ENCODE measurements around the gene PRIM2. TPM values are rescaled to one million over a fixed set of nuclear protein-coding genes. Genes with fewer than 3 reads are reported as not detected.
"Not testable (repeated sequence)": the region's sequence is repeated elsewhere in the genome, so short reads cannot be mapped to it uniquely, and the experiment has no call there.

PRIM2 gene
- total RNA-seq, 2 experiments from 2014 or later = 47.2 to 48.7 TPM

DNA sequence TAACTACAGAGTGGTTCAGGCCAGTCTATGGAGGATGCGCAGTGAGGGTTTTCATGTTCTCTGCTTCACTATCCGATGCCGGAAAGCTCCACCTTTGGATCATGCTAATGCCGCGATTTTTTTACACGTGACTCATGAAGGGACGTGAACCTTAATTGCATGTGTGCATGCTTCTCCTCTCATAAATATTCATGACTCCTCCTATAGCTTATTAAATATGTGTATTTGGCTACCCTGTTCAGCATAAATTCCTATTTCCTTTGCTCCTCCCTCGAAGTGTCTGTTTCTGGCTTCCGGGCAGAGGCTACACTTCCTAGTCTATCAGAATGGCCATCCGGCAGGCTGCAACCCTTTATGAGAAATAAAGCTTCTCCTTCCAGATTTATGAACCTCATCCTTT is 185.0 kb downstream of the PRIM2 start:
- POLR2A ChIA-PET; H3K4me3 Mint-ChIP-seq; H3K27me3 Mint-ChIP-seq; intact Hi-C loops (cut with micrococcal nuclease); H3K9me3 Mint-ChIP-seq; CTCF ChIA-PET; DNase-seq; H3K36me3 Mint-ChIP-seq; H3K4me1 Mint-ChIP-seq (ENCODE audit: low read depth); H3K27ac Mint-ChIP-seq: not testable (repeated sequence)

DNA sequence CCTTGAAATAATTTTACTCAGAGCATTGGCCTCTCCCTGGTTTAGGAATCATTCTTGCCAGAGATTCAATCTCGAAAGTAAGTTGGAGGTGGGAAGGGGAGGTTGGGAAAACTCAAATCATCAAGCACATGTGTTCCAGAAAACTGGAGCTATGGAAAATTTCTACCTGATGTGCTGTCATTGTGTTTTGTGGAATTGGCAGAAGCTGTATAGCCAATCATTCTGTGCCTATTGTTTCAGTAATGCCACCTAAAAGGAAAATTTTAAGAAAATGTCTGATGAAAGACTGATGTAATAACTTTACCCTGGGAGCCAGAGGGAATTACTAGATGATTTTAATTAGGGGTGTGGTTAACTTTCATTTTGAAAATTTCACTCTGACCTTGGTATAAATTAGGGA is 187.8 kb downstream of the PRIM2 start:
- CTCF ChIA-PET; H3K4me3 Mint-ChIP-seq; DNase-seq; H3K27ac Mint-ChIP-seq; H3K4me1 Mint-ChIP-seq (ENCODE audit: low read depth); H3K27me3 Mint-ChIP-seq; H3K9me3 Mint-ChIP-seq; H3K36me3 Mint-ChIP-seq; POLR2A ChIA-PET; intact Hi-C loops (cut with micrococcal nuclease): not testable (repeated sequence)

GRCh38 chr6:57510390-57510789 is 193.0 kb downstream of the PRIM2 start:
- CTCF ChIA-PET; H3K9me3 Mint-ChIP-seq; H3K4me3 Mint-ChIP-seq; intact Hi-C loops (cut with micrococcal nuclease); POLR2A ChIA-PET; H3K27ac Mint-ChIP-seq; H3K4me1 Mint-ChIP-seq (ENCODE audit: low read depth); H3K36me3 Mint-ChIP-seq; H3K27me3 Mint-ChIP-seq; DNase-seq: not testable (repeated sequence)

- H3K4me3 Mint-ChIP-seq; H3K27ac Mint-ChIP-seq; H3K36me3 Mint-ChIP-seq; H3K4me1 Mint-ChIP-seq (ENCODE audit: low read depth); H3K27me3 Mint-ChIP-seq; CTCF ChIA-PET; DNase-seq; intact Hi-C loops (cut with micrococcal nuclease); POLR2A ChIA-PET; H3K9me3 Mint-ChIP-seq: not testable (repeated sequence)
Observed at GRCh38 chr6:57515171-57515570, 197.7 kb downstream of the PRIM2 start.

DNA sequence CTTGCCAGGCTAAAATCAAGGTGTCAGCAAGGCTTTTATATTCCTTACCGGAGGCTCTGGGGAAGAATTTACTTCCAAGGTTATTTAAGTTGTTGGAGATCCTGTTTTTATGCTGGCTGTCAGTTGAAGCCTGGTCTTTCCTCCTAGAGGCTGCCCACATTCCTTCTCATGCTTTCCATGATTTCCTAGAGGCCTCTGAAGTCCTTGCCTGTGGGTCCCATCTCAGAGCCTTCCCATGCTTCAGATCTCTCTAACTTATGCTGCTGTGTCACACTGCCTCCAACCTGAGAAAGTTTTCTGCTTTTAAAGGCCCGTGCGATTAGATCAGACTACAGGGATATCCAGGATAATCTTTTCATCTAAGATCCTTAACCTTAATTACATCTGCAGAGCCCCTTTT is 198.4 kb downstream of the PRIM2 start:
- H3K4me1 Mint-ChIP-seq (ENCODE audit: low read depth); H3K27ac Mint-ChIP-seq; DNase-seq; H3K27me3 Mint-ChIP-seq; POLR2A ChIA-PET; intact Hi-C loops (cut with micrococcal nuclease); H3K36me3 Mint-ChIP-seq; CTCF ChIA-PET; H3K9me3 Mint-ChIP-seq; H3K4me3 Mint-ChIP-seq: not testable (repeated sequence)

DNA sequence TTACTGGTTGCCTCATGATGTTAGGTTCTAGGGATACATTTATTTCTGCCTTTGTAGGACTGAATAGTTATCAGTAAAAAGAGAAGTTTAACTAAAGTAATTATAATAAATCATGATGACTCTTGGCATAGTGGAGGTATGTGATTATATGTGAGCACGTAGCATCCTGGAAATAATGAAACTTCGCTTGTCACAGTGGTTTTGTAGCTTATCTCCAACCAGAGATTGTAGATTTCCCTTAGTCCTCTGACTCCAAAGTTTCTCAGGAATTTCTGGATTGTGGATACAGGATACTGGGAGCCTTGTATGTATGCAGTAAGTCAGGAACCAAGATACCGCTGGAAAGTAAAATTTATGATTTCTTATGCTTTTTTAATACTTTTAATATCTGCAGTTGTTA is 199.3 kb downstream of the PRIM2 start:
- H3K9me3 Mint-ChIP-seq; POLR2A ChIA-PET; CTCF ChIA-PET; H3K27ac Mint-ChIP-seq; H3K4me3 Mint-ChIP-seq; DNase-seq; intact Hi-C loops (cut with micrococcal nuclease); H3K4me1 Mint-ChIP-seq (ENCODE audit: low read depth); H3K27me3 Mint-ChIP-seq; H3K36me3 Mint-ChIP-seq: not testable (repeated sequence)

DNA sequence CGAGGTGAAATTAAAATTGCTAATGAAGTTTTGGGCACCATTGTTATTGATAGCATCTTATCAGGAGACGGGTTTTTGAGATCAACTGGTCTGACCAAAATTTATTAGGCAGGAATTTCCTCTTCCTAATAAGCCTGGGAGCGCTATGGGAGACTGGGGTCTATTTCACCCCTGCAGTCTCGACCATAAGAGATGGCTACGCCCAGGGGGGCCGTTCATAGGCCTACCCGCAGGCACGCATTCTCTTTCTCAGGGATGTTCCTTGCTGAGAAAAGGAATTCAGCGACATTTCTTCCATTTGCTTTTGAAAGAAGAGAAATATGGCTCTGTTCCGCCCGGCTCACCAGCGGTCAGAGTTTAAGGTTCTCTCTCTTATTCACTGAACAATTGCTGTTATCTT is 201.8 kb downstream of the PRIM2 start:
- DNase-seq; H3K4me1 Mint-ChIP-seq (ENCODE audit: low read depth); H3K4me3 Mint-ChIP-seq; CTCF ChIA-PET; H3K27ac Mint-ChIP-seq; H3K36me3 Mint-ChIP-seq; H3K27me3 Mint-ChIP-seq; H3K9me3 Mint-ChIP-seq; intact Hi-C loops (cut with micrococcal nuclease); POLR2A ChIA-PET: not testable (repeated sequence)

- H3K4me1 Mint-ChIP-seq (ENCODE audit: low read depth); DNase-seq; H3K36me3 Mint-ChIP-seq; intact Hi-C loops (cut with micrococcal nuclease); H3K9me3 Mint-ChIP-seq; H3K27ac Mint-ChIP-seq; CTCF ChIA-PET; POLR2A ChIA-PET; H3K27me3 Mint-ChIP-seq; H3K4me3 Mint-ChIP-seq: not testable (repeated sequence)
Observed at GRCh38 chr6:57521085-57521484, 203.7 kb downstream of the PRIM2 start.

DNA sequence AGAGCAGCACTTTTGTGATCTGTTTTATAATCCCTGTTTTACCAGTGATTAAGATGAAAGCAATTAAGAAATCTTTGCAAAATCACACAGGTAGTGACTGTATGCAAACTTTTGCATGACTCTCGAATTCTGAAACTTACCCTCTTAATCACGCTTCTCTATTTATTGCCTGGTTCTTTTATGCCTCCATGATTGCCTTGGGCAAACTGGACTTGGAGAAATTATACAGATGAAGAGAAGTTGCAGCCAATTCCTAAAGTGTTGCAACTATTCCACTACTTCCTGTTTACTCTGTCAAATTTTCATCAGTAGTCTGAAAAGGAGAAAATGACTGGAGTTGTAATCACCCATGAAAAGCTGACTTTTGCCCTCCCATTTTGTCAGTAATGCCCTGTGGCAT is 205.8 kb downstream of the PRIM2 start:
- POLR2A ChIA-PET, H3K9me3 Mint-ChIP-seq: not testable (repeated sequence)

GRCh38 chr6:57529755-57530154 is 212.3 kb downstream of the PRIM2 start:
- H3K4me3 Mint-ChIP-seq; POLR2A ChIA-PET; H3K27ac Mint-ChIP-seq; CTCF ChIA-PET; H3K36me3 Mint-ChIP-seq; H3K9me3 Mint-ChIP-seq; H3K27me3 Mint-ChIP-seq; intact Hi-C loops (cut with micrococcal nuclease); H3K4me1 Mint-ChIP-seq (ENCODE audit: low read depth); DNase-seq: not testable (repeated sequence)

More for the DNA sequence above, 205.8 kb downstream of the PRIM2 start:
- intact Hi-C loops (cut with micrococcal nuclease); DNase-seq; H3K4me3 Mint-ChIP-seq; CTCF ChIA-PET; H3K36me3 Mint-ChIP-seq; H3K27me3 Mint-ChIP-seq; H3K27ac Mint-ChIP-seq; H3K4me1 Mint-ChIP-seq (ENCODE audit: low read depth): not testable (repeated sequence)

DNA sequence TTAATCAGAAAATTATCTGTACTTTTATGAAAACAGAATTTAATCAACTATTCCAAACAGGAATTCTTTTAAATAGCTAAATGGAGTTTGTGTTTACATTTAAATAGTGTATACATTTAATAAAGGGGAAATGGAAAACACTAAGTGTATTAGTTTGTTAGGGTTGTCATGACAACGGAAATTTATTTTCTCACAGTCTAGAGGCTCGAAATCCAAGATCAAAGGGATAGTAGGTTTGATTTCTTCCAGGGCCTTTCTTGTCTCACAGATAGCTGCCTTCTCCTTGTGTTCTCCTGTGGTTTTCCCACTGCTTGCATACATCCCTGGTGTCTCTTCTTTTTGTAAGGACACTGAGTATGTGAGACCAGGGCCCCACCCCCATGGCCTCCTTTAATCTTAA is 215.2 kb downstream of the PRIM2 start:
- H3K36me3 Mint-ChIP-seq; DNase-seq; intact Hi-C loops (cut with micrococcal nuclease); H3K9me3 Mint-ChIP-seq; POLR2A ChIA-PET; H3K4me3 Mint-ChIP-seq; CTCF ChIA-PET; H3K27ac Mint-ChIP-seq; H3K4me1 Mint-ChIP-seq (ENCODE audit: low read depth); H3K27me3 Mint-ChIP-seq: not testable (repeated sequence)

DNA sequence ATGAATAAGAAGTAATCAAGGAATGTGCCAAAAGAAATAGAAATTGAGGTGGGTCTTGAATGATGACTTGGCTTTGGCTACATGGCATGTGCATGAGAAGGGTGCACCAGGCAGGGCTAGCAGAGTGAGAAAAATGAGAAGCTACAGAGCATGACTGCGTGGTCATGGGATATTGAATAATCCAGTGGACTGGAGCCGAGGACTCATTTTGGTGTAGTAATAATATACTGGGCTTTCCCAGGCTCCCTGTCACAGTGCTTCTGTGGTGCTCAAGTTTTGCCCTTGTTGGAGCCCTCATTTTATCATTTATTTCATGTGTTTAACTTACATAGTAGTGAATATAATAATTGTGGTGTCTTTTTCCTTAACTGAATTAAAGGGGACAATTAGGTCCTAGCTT is 217.7 kb downstream of the PRIM2 start:
- H3K4me3 Mint-ChIP-seq; intact Hi-C loops (cut with micrococcal nuclease); CTCF ChIA-PET: not testable (repeated sequence)

DNA sequence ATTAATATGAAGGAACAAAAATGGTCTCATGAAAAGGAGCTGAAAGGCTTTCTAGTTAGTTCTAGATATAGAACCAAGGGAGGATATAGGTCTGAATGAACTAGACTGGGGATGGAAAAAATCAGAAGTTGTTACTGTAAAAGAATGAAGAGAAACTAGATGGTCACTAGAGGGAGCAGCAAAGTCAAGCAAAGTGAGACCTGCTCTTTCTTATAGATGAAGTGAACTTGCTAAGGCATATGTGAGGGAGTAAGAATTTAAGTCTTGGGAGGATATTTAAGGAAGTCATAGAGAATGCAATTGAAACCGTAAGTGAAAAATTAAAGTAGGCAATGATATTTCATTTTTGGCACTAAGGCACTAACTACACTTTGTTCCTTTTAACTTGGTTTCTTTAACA is 218.6 kb downstream of the PRIM2 start:
- H3K4me3 Mint-ChIP-seq; H3K27me3 Mint-ChIP-seq; DNase-seq; POLR2A ChIA-PET; CTCF ChIA-PET; H3K9me3 Mint-ChIP-seq; intact Hi-C loops (cut with micrococcal nuclease); H3K27ac Mint-ChIP-seq; H3K4me1 Mint-ChIP-seq (ENCODE audit: low read depth): not testable (repeated sequence)
- peaks cover 11% of the 10 kb centered on the region for H3K36me3 Mint-ChIP-seq

More for the DNA sequence above, 217.7 kb downstream of the PRIM2 start:
- DNase-seq; H3K27me3 Mint-ChIP-seq; POLR2A ChIA-PET; H3K9me3 Mint-ChIP-seq; H3K27ac Mint-ChIP-seq; H3K4me1 Mint-ChIP-seq (ENCODE audit: low read depth): not testable (repeated sequence)
- peaks cover 10% of the 10 kb centered on the region for H3K36me3 Mint-ChIP-seq

- not testable (repeated sequence) for H3K27me3 Mint-ChIP-seq
Observed at GRCh38 chr6:57537916-57538315, 220.5 kb downstream of the PRIM2 start.

More at GRCh38 chr6:57537916-57538315, 220.5 kb downstream of the PRIM2 start:
- intact Hi-C loops (cut with micrococcal nuclease); H3K4me1 Mint-ChIP-seq (ENCODE audit: low read depth); POLR2A ChIA-PET; DNase-seq; CTCF ChIA-PET; H3K27ac Mint-ChIP-seq; H3K4me3 Mint-ChIP-seq; H3K9me3 Mint-ChIP-seq: not testable (repeated sequence)
- H3K36me3 Mint-ChIP-seq = peaks cover 13% of the 10 kb centered on the region

All from activated CD4-positive, alpha-beta memory T cell treated with anti-CD3 and anti-CD28 coated beads for 36 hours (primary cell).